ENCODE data around the gene ERN1. TPM values are rescaled to one million over a fixed set of nuclear protein-coding genes. Genes with fewer than 3 reads are reported as not detected.

The ERN1 gene
- total and polyA plus RNA-seq, 2 experiments from 2014 or later: 8.9 to 12.4 TPM

DNA sequence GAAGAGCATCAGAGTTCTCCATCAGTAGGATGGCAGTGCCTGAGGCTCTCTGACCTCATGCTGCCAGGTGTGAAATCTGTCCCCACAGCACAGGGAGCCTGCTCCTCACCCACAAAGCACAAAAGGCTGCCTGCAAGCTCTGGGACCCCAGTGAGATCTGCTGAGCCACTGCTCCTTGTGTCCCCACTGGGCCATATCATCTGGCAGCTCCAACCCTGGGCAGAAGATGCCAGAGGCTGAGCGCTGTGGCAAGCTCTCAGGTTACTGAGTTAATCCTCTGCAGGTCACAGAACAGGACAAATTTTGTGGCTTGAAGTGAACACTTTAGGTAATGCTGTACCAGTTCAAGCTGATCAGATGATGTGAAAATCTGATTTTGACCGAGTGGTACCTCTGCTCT lies 26.7 kb upstream of the ERN1 start:
- DNase-seq (ENCODE audit: low read depth in 1 of 2, low spot score in 1 of 2): no peak
- TF ChIP-seq, protein P1, sequence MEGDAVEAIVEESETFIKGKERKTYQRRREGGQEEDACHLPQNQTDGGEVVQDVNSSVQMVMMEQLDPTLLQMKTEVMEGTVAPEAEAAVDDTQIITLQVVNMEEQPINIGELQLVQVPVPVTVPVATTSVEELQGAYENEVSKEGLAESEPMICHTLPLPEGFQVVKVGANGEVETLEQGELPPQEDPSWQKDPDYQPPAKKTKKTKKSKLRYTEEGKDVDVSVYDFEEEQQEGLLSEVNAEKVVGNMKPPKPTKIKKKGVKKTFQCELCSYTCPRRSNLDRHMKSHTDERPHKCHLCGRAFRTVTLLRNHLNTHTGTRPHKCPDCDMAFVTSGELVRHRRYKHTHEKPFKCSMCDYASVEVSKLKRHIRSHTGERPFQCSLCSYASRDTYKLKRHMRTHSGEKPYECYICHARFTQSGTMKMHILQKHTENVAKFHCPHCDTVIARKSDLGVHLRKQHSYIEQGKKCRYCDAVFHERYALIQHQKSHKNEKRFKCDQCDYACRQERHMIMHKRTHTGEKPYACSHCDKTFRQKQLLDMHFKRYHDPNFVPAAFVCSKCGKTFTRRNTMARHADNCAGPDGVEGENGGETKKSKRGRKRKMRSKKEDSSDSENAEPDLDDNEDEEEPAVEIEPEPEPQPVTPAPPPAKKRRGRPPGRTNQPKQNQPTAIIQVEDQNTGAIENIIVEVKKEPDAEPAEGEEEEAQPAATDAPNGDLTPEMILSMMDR (IDR thresholded peaks at IDR 0.05; ENCODE audit: low read depth, low read length): no peak
- Histone ChIP-seq H3K27me3 (no peaks in the 10 kb centered on the region), H3K27ac (no peak overlapping the region), H3K4me3 (no peak overlapping the region), H3K4me1 (ENCODE audit: low read depth) (peaks cover 31% of the 10 kb centered on the region), H3K36me3 (peaks cover 3% of the 10 kb centered on the region), H3K9me3 (ENCODE audit: low read depth) (no peaks in the 10 kb centered on the region)

DNA sequence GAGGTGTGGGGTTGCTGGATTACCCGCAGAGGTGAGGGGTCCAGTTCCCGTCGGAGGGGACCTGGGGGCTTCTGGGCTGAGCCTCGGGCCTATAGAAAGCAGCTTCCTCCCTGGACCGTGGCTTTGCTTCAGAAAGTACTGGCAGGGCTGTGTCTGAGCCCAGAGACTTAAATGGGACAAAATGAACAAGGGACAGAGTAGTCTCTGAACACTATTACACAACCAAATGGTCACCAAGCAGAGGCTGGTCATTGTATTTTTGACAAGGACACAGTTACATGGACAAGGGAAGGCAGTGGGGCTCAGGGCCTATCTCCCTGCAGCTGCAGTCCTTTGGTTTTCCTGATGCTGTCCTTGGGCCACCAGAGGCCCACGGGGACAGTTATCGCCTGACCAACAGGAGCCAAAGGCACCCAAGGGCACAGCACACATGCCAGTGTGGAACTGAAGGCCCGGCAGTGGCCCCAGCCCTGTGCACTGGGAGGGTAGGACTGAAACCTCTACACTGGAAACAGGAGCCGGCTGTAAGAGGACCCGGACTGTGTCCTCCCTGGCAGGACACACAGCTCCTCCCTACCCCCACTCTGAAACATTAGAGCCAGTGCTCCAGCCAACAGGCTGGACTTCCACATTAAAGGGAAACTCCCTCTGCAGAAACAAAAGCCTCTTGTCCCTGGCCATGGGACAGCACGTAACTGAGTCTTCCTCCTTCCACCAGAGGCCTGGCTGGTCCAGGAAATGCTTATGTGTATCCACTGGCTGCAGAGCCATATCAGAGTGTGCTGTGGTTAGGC lies 26.0 kb upstream of the ERN1 start:
- Histone ChIP-seq H3K4me3 (no peak overlapping the region), H3K4me1 (ENCODE audit: low read depth) (peaks cover 31% of the 10 kb centered on the region), H3K36me3 (peaks cover 3% of the 10 kb centered on the region), H3K27me3 (no peaks in the 10 kb centered on the region), H3K9me3 (ENCODE audit: low read depth) (no peaks in the 10 kb centered on the region), H3K27ac (peak overlapping the region; percentile 43)
- TF ChIP-seq, protein P1 (IDR thresholded peaks at IDR 0.05; ENCODE audit: low read depth, low read length): peak; percentile 14
- peak in 1 of 2 donors; percentile 82 for DNase-seq (ENCODE audit: low read depth in 1 of 2, low spot score in 1 of 2)

DNA sequence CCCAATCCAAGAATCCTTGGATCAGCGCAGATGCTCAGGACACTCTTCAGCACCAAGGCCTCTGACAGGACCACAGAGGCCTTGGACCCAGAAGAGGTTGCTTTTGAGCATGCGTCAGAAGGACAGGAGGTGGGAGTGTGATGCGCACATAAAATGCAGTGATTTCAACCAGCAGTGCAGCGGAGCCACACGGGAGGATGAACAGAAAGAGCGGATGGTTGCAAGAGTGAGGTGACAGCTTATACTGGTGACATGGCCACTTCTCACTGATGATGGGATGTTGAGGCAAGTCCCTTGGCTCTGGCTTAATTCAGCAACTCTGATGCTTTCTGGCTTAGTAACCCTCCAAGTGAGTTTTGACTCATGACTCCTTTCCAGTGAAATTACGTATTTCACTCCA lies 25.2 kb upstream of the ERN1 start:
- Histone ChIP-seq H3K27me3 (no peaks in the 10 kb centered on the region), H3K27ac (no peak overlapping the region), H3K4me1 (ENCODE audit: low read depth) (peaks cover 31% of the 10 kb centered on the region), H3K4me3 (no peak overlapping the region), H3K36me3 (peaks cover 10% of the 10 kb centered on the region), H3K9me3 (ENCODE audit: low read depth) (no peaks in the 10 kb centered on the region)
- no peak for DNase-seq (ENCODE audit: low read depth in 1 of 2, low spot score in 1 of 2)
- TF ChIP-seq, protein P1 (IDR thresholded peaks at IDR 0.05; ENCODE audit: low read depth, low read length): no peak

DNA sequence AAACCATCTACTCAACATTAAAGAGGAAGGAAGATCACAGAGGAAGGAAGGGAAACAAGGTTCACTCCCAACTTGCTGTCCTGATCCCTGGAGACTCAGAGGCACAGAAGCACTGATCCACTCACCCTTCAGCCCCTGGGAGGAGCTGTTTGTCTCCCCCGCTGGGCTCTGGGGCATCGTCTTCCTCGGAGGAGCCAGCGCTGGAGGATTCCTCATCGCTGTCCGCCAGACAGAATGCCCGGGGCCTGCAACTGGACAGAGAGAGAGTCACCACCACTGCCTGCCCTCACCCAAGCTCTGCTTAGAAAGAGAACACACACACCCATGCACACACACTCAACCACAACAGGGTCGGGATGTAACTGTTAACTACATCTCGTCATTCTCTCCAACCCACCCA lies 24.8 kb upstream of the ERN1 start:
- Histone ChIP-seq H3K27ac (no peak overlapping the region), H3K4me3 (no peak overlapping the region), H3K36me3 (peaks cover 12% of the 10 kb centered on the region), H3K4me1 (ENCODE audit: low read depth) (peaks cover 31% of the 10 kb centered on the region), H3K27me3 (no peaks in the 10 kb centered on the region), H3K9me3 (ENCODE audit: low read depth) (no peaks in the 10 kb centered on the region)
- no peak for DNase-seq (ENCODE audit: low read depth in 1 of 2, low spot score in 1 of 2)
- TF ChIP-seq, protein P1 (IDR thresholded peaks at IDR 0.05; ENCODE audit: low read depth, low read length): no peak

DNA sequence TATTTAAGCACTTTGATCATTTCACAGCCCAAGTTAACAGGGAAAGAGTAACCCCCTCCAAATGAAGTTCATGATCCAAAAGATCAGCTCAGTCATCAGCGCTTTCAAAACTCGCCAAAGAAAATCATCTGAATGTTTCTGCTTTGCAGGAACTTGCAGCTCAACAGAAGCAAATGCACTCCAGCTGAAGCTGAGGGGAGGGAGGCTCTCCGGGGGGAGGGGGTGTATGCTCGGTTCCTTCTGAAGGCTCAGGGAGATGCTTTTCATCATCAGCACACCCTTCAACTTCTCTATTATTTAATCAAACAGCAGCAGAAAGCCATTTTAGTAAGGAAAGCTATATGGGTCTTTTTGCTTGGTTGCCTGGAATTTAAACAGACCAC lies 24.4 kb upstream of the ERN1 start:
- Histone ChIP-seq H3K9me3 (ENCODE audit: low read depth) (no peaks in the 10 kb centered on the region), H3K4me1 (ENCODE audit: low read depth) (peaks cover 31% of the 10 kb centered on the region), H3K36me3 (peaks cover 12% of the 10 kb centered on the region), H3K27me3 (no peaks in the 10 kb centered on the region), H3K4me3 (no peak overlapping the region), H3K27ac (no peak overlapping the region)
- DNase-seq (ENCODE audit: low read depth in 1 of 2, low spot score in 1 of 2): no peak
- TF ChIP-seq, protein P1 (IDR thresholded peaks at IDR 0.05; ENCODE audit: low read depth, low read length): no peak

Data from cardiac muscle cell (in vitro differentiated cells and primary cell).